HEK293T (cell line): ENCODE results near the gene GABRA4.

Source experiments
- ARNT ChIP-seq: fragments of 450-650 bp; IDR thresholded peaks from 2 replicates; pipeline ENCODE4 v1.6.1; 2017; ENCODE audit warnings: mild to moderate bottlenecking
- BHLHE40 ChIP-seq: fragments of 450-650 bp; IDR thresholded peaks from 2 replicates; pipeline ENCODE4 v1.6.1; 2016; ENCODE audit warnings: mild to moderate bottlenecking, moderate library complexity, borderline replicate concordance
- ELF4 ChIP-seq: fragments of 450-650 bp; IDR thresholded peaks from 2 replicates; pipeline ENCODE4 v1.6.1; 2017; ENCODE audit warnings: antibody characterized with exemption
- FOXA1 ChIP-seq: fragments of 450-650 bp; IDR thresholded peaks from 2 replicates; pipeline ENCODE4 v1.6.1; 2016; ENCODE audit warnings: mild to moderate bottlenecking
- FOXK2 ChIP-seq: fragments of 450-650 bp; IDR thresholded peaks from 2 replicates; pipeline ENCODE4 v1.6.1; 2016; ENCODE audit warnings: mild to moderate bottlenecking
- FOXM1 ChIP-seq: fragments of 450-650 bp; IDR thresholded peaks from 2 replicates; pipeline ENCODE4 v1.6.1; 2017; ENCODE audit warnings: mild to moderate bottlenecking, borderline replicate concordance
- HDGF ChIP-seq: fragments of 450-650 bp; IDR thresholded peaks from 2 replicates; pipeline ENCODE4 v1.6.1; 2017; ENCODE audit warnings: antibody characterized with exemption, borderline replicate concordance
- LEF1 ChIP-seq: fragments of 450-650 bp; IDR thresholded peaks from 2 replicates; pipeline ENCODE4 v1.6.1; 2017; ENCODE audit warnings: mild to moderate bottlenecking, borderline replicate concordance
- NFRKB ChIP-seq: fragments of 450-650 bp; IDR thresholded peaks from 2 replicates; pipeline ENCODE4 v1.6.1; 2016; ENCODE audit warnings: mild to moderate bottlenecking, moderate library complexity
- SP1 ChIP-seq: fragments of 450-650 bp; IDR thresholded peaks from 2 replicates; pipeline ENCODE4 v1.6.1; 2017
- SUZ12 ChIP-seq: fragments of 450-650 bp; IDR thresholded peaks from 2 replicates; pipeline ENCODE4 v1.6.1; 2016; ENCODE audit warnings: mild to moderate bottlenecking
- TARDBP ChIP-seq: fragments of 450-650 bp; IDR thresholded peaks from 2 replicates; pipeline ENCODE4 v1.6.1; 2016
- ZNF384 ChIP-seq: fragments of 450-650 bp; IDR thresholded peaks from 2 replicates; pipeline ENCODE4 v1.6.1; 2016
- TF ChIP-seq, protein P1 (sequence below): fragments of 450-650 bp; IDR thresholded peaks from 2 replicates; pipeline ENCODE4 v1.6.1; 2016

DNA sequence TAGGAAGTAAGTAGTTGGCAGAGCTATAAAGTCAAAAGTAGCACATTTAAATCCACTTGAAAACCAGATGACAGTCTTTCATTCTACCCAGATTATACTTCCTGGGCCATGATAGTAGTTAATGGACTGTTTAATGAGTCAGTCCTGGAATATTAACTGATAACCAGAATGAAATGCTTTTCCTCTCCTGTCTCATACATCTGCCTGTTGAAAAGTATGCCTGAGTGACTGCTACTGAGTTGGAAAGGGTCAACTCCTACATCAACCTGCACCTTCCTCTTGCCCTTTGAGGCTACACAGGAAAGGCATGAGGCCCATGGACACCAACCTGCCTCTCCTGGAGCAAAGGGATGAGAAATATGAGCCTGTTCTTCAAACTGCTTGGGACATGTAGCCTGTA is 48.3 kb downstream of the GABRA4 start:
- TF ChIP-seq, protein P1, sequence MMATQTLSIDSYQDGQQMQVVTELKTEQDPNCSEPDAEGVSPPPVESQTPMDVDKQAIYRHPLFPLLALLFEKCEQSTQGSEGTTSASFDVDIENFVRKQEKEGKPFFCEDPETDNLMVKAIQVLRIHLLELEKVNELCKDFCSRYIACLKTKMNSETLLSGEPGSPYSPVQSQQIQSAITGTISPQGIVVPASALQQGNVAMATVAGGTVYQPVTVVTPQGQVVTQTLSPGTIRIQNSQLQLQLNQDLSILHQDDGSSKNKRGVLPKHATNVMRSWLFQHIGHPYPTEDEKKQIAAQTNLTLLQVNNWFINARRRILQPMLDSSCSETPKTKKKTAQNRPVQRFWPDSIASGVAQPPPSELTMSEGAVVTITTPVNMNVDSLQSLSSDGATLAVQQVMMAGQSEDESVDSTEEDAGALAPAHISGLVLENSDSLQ = no peak
- no peak for TF ChIP-seq SP1
- no peak for TF ChIP-seq ELF4
- no peak for TF ChIP-seq ZNF384
- no peak for TF ChIP-seq SUZ12
- TF ChIP-seq FOXM1 = no peak
- TF ChIP-seq TARDBP = no peak
- no peak for TF ChIP-seq BHLHE40
- no peak for TF ChIP-seq FOXK2
- TF ChIP-seq HDGF = no peak
- TF ChIP-seq FOXA1 = no peak
- TF ChIP-seq ARNT = no peak
- TF ChIP-seq NFRKB = no peak
- no peak for TF ChIP-seq LEF1
